Naive thymus-derived CD4-positive, alpha-beta T cell (primary cell): ENCODE measurements around the gene CPT1B. TPM values are rescaled to one million over a fixed set of nuclear protein-coding genes. Genes with fewer than 3 reads are reported as not detected.

ENCODE experiments used
- ATAC-seq: fragments of 150-1000 bp; cut with Tn5 transposase; 2 replicates; pipeline ENCODE4 v1.10.0; 2021; ENCODE audit warnings: mild to moderate bottlenecking, moderate library complexity
- CTCF ChIA-PET: fragments of 350-600 bp; sonication (Branson Sonifier 250); formaldehyde crosslinking; loops from one replicate; lab custom pipeline; 2021; ENCODE audit warnings: antibody characterized with exemption; lab: Charles Lee
- POLR2A ChIA-PET: fragments of 350-600 bp; sonication (Branson Sonifier 250); formaldehyde crosslinking; loops from one replicate; lab custom pipeline; 2021; ENCODE audit warnings: antibody characterized with exemption, inconsistent platforms; lab: Charles Lee
- DNase-seq, 9 donors: peaks; one replicate each; pipeline versions ENCODE4 v3.0.0 to v3.0.0-alpha.2; 2020 to 2022; ENCODE audit warnings: mixed read lengths in 1 of 9
- H3K27ac ChIP-seq: one replicate; pipeline ENCODE4 v1.7.0; 2013; ENCODE audit warnings: mild to moderate bottlenecking, low read depth, low read length, moderate library complexity
- H3K27me3 ChIP-seq, 2 donors: one replicate each; pipeline ENCODE4 v1.7.0; 2013; ENCODE audit warnings: low read length in 2 of 2, mild to moderate bottlenecking in 2 of 2, moderate library complexity in 2 of 2; ENCODE audit not compliant: control insufficient read depth in 2 of 2, insufficient read depth in 2 of 2
- H3K36me3 ChIP-seq, 3 experiments: 1 replicate in 2 of 3; 2 replicates in 1 of 3; pipeline ENCODE4 v1.7.0; 2013; ENCODE audit warnings: low read length in 3 of 3, mild to moderate bottlenecking in 3 of 3, moderate library complexity in 1 of 3; ENCODE audit not compliant: insufficient read depth in 3 of 3, control insufficient read depth in 2 of 3
- H3K4me1 ChIP-seq, 2 donors: one replicate each; pipeline ENCODE4 v1.7.0; 2013; ENCODE audit warnings: low read length in 2 of 2, mild to moderate bottlenecking in 2 of 2, moderate library complexity in 1 of 2; ENCODE audit not compliant: control insufficient read depth in 2 of 2, insufficient read depth in 2 of 2
- H3K4me3 ChIP-seq: 2 replicates; pipeline ENCODE4 v1.7.0; 2013; ENCODE audit warnings: mild to moderate bottlenecking, low read length
- H3K9me3 ChIP-seq, 3 experiments: 1 replicate in 2 of 3; 2 replicates in 1 of 3; pipeline ENCODE4 v1.7.0; 2013; ENCODE audit warnings: low read length in 3 of 3; ENCODE audit not compliant: control insufficient read depth in 2 of 3
- H3K27ac Mint-ChIP-seq, 9 donors: one replicate each; pipeline ENCODE4 v1.8.0; 2020 to 2022; ENCODE audit warnings: mixed read lengths in 9 of 9, mild to moderate bottlenecking in 8 of 9, moderate library complexity in 5 of 9, inconsistent platforms in 2 of 9
- H3K27me3 Mint-ChIP-seq, 5 donors: one replicate each; pipeline ENCODE4 v1.8.0; 2021 to 2022; ENCODE audit warnings: mixed read lengths in 5 of 5, mild to moderate bottlenecking in 1 of 5
- H3K36me3 Mint-ChIP-seq, 5 donors: one replicate each; pipeline ENCODE4 v1.8.0; 2020 to 2022; ENCODE audit warnings: mixed read lengths in 5 of 5, mild to moderate bottlenecking in 3 of 5, inconsistent platforms in 1 of 5
- H3K4me1 Mint-ChIP-seq, 7 donors: one replicate each; pipeline ENCODE4 v1.8.0; 2020 to 2022; ENCODE audit warnings: mixed read lengths in 7 of 7, mild to moderate bottlenecking in 3 of 7, inconsistent platforms in 1 of 7
- H3K4me3 Mint-ChIP-seq, 10 donors: one replicate each; pipeline ENCODE4 v1.8.0; 2020 to 2022; ENCODE audit warnings: mild to moderate bottlenecking in 10 of 10, mixed read lengths in 10 of 10, moderate library complexity in 6 of 10, inconsistent platforms in 2 of 10
- H3K9me3 Mint-ChIP-seq, 11 donors: one replicate each; pipeline ENCODE4 v1.8.0; 2020 to 2022; ENCODE audit warnings: mixed read lengths in 11 of 11, mild to moderate bottlenecking in 4 of 11, inconsistent platforms in 1 of 11, moderate library complexity in 1 of 11
- intact Hi-C, 2 donors: fragments of 100-400 bp; cut with micrococcal nuclease; formaldehyde crosslinking; loops; one replicate each; pipeline ENCODE4 v1.15.1; 2023
- polyA plus RNA-seq, 2 donors: library from polyadenylated mRNA; unstranded; fragments of 300-500 nt; fragmentation: Illumina TruSeq; gene quantifications; one replicate each; pipeline ENCODE4 v1.2.3, GENCODE V29; 2021
- total RNA-seq, 6 experiments: library from RNA in 5 of 6; stranded (reverse) in 5 of 6; gene quantifications; 1 replicate in 5 of 6; 2 replicates in 1 of 6; pipeline ENCODE4 v1.2.3 and lab custom pipeline; 2021 to 2026

Gene CPT1B
- total and polyA plus RNA-seq, 7 experiments from 2014 or later = 0.32 to 108 (median 64.8) TPM

GRCh38 chr22:50584106-50585096 is 6.2 kb upstream of the CPT1B start:
- H3K27me3 ChIP-seq = no peaks in the 10 kb centered on the region
- peaks cover 0 to 34% (median 18%) of the 10 kb centered on the region in 7 donors for H3K4me1 Mint-ChIP-seq
- no peaks in the 10 kb centered on the region for H3K9me3 ChIP-seq
- no peak for ATAC-seq
- DNase-seq = no peak
- H3K27me3 Mint-ChIP-seq = peaks cover 0 to 1% (median 0%) of the 10 kb centered on the region in 5 donors
- ChIA-PET POLR2A (interaction anchor here (0.9 to 3.7 kb wide), 3 partner anchors 20 to 37 kb away, joined by 3 to 33 read pairs (median 3); partner anchors contain the start of gene SYCE3), CTCF (interaction anchor here (1.0 kb wide), 1 partner anchor 21 kb away, joined by 3 read pairs; no protein-coding TSS in a partner anchor)
- H3K4me3 Mint-ChIP-seq = peak overlapping the region; percentile 81 to 94 (median 90)
- intact Hi-C loops = loop anchor here in 1 of 2 donors (10.0 kb wide), 1 partner anchor 310 kb away; the partner anchor contains the start of gene MAPK11
- no peaks in the 10 kb centered on the region for H3K9me3 Mint-ChIP-seq
- H3K4me1 ChIP-seq = peaks cover 16 to 18% of the 10 kb centered on the region in 2 donors
- peaks cover 0 to 12% (median 4%) of the 10 kb centered on the region in 5 donors for H3K36me3 Mint-ChIP-seq
- H3K27ac Mint-ChIP-seq = no peak overlapping the region
- H3K27ac ChIP-seq = no peak overlapping the region
- H3K4me3 ChIP-seq = no peak overlapping the region
- H3K36me3 ChIP-seq = peaks cover 0 to 18% (median 0%) of the 10 kb centered on the region in 3 experiments

GRCh38 chr22:50583294-50583861 is 5.2 kb upstream of the CPT1B start:
- no peak for DNase-seq
- Mint-ChIP-seq H3K27me3 (no peaks in the 10 kb centered on the region), H3K4me1 (peaks cover 0 to 35% (median 18%) of the 10 kb centered on the region in 7 donors), H3K27ac (peak overlapping the region; percentile 12 to 96 (median 91)), H3K4me3 (peak overlapping the region; percentile 81 to 94 (median 90)), H3K36me3 (peaks cover 0 to 12% (median 4%) of the 10 kb centered on the region in 5 donors), H3K9me3 (no peaks in the 10 kb centered on the region)
- intact Hi-C loops = loop anchor here (1.0 to 10.0 kb wide), 10 partner anchors 17 to 383 kb away; partner anchors contain the start of genes ARSA (in 1 of the 2), MAPK11 (in 1 of the 2), MAPK8IP2 (in 1 of the 2) and SBF1 (in 1 of the 2)
- CTCF ChIA-PET = interaction anchor here (2.2 kb wide), 1 partner anchor 37 kb away, joined by 8 read pairs; no protein-coding TSS in a partner anchor
- Histone ChIP-seq H3K27me3 (no peaks in the 10 kb centered on the region), H3K27ac (peak overlapping the region; percentile 99), H3K4me3 (peak overlapping the region; percentile 80), H3K9me3 (no peaks in the 10 kb centered on the region), H3K36me3 (peaks cover 0 to 25% (median 0%) of the 10 kb centered on the region in 3 experiments), H3K4me1 (peaks cover 16 to 18% of the 10 kb centered on the region in 2 donors)
- peak; percentile 16 for ATAC-seq
- POLR2A ChIA-PET = interaction anchor here (1.0 to 3.7 kb wide), 9 partner anchors 12 to 76 kb away, joined by 3 to 33 read pairs (median 7); partner anchors contain the start of genes LMF2, NCAPH2, SCO2 and SYCE3

DNA sequence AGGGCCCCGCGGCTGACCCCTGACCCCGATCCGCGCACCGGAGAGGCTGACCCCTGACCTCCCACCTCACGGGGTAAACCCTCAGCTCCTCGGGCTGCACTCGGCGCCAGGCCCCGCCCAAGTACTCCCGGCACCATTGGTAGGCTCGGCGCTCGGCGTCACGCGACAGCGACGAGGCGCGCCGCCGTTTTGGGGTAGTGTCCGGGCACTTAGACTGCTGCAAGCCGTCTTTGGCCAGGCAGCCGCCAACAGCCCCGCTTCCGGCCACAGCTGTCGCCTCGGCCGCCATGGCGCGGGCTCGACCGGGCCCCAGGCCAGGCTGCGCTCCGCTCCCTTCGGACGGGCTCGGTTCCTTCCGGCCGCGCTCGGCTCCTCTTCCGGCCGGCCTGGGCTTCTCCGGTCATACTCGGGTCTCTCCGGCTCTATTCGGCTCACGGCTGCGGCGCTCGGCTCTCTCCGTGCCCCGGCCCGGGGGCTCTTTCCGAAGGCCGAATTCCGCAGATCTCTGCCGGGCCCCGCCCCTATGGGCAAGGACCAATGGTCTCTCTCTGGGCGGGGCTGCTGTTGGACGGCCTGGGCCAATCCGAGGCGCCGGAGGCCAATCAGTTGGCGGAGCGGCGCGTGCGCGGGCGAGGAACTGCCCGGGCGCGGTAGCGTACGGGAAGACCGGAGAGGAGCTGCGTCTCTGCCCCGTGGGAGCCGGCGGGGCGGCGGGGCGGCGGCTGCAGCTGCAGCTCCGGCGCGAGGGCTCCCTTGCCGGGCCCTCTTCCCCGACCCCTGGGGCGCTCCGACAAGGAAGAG is 4.5 kb upstream of the CPT1B start, which contains the start of gene CHKB:
Gene CHKB, minus strand, starts transcription at position 357 of the 801 bp plus-strand sequence. Its CDS starts 68 bp downstream, at position 289.
- Mint-ChIP-seq H3K4me3 (peak within 1 kb of the TSS; percentile 84 to 97 (median 92)), H3K27ac (peak within 1 kb of the TSS; percentile 84 to 96 (median 96)), H3K4me1 (peaks cover under 1 to 35% (median 18%) of the 10 kb centered on the region in 7 donors), H3K27me3 (no peaks in the 10 kb centered on the region), H3K36me3 (peaks cover 0 to 12% (median 4%) of the 10 kb centered on the region in 5 donors), H3K9me3 (no peaks in the 10 kb centered on the region)
- peak; percentile 95 to 99 (median 99) for DNase-seq
- POLR2A ChIA-PET = interaction anchor here (1.0 to 3.7 kb wide), 17 partner anchors 13 to 391 kb away, joined by 3 to 33 read pairs (median 4); partner anchors contain the start of genes ARSA, LMF2, NCAPH2 and SCO2
- Histone ChIP-seq H3K36me3 (peaks cover 0 to 25% (median 0%) of the 10 kb centered on the region in 3 experiments), H3K27ac (peak within 1 kb of the TSS; percentile 99), H3K9me3 (no peaks in the 10 kb centered on the region), H3K27me3 (no peaks in the 10 kb centered on the region), H3K4me3 (peak within 1 kb of the TSS; percentile 80), H3K4me1 (peaks cover 16 to 18% of the 10 kb centered on the region in 2 donors)
- intact Hi-C loops = loop anchor here (1.0 to 10.0 kb wide), 16 partner anchors 18 to 382 kb away; partner anchors contain the start of genes NCAPH2 (in 2 of the 2), SBF1 (in 2 of the 2), ARSA (in 1 of the 2) and MAPK11 (in 1 of the 2)
- ATAC-seq = peak; percentile 97
- CTCF ChIA-PET = interaction anchor here (2.2 kb wide), 1 partner anchor 38 kb away, joined by 8 read pairs; no protein-coding TSS in a partner anchor

- Histone ChIP-seq H3K9me3 (no peaks in the 10 kb centered on the region), H3K27ac (peak overlapping the region; percentile 99), H3K36me3 (peaks cover 0 to 25% (median 0%) of the 10 kb centered on the region in 3 experiments), H3K4me1 (peaks cover 16 to 18% of the 10 kb centered on the region in 2 donors), H3K27me3 (no peaks in the 10 kb centered on the region), H3K4me3 (peak overlapping the region; percentile 80)
- no peak for ATAC-seq
- POLR2A ChIA-PET = interaction anchor here (0.6 to 3.7 kb wide), 17 partner anchors 13 to 390 kb away, joined by 3 to 33 read pairs (median 4); partner anchors contain the start of genes ARSA, LMF2, NCAPH2 and SCO2
- Mint-ChIP-seq H3K36me3 (peaks cover 0 to 12% (median 4%) of the 10 kb centered on the region in 5 donors), H3K4me1 (peaks cover 5 to 40% (median 22%) of the 10 kb centered on the region in 7 donors), H3K27me3 (no peaks in the 10 kb centered on the region), H3K9me3 (no peaks in the 10 kb centered on the region), H3K27ac (peak overlapping the region; percentile 84 to 96 (median 93)), H3K4me3 (peak overlapping the region; percentile 84 to 97 (median 92))
- intact Hi-C loops = loop anchor here (1.0 to 10.0 kb wide), 12 partner anchors 20 to 381 kb away; partner anchors contain the start of genes NCAPH2 (in 2 of the 2), ARSA (in 1 of the 2), MAPK11 (in 1 of the 2) and SBF1 (in 1 of the 2)
- CTCF ChIA-PET = interaction anchor here (2.2 kb wide), 1 partner anchor 39 kb away, joined by 8 read pairs; no protein-coding TSS in a partner anchor
- DNase-seq = peak in 1 of 9 donors; percentile 34
Measured at GRCh38 chr22:50581950-50582492, 3.8 kb upstream of the CPT1B start.
